Muscle layer of colon (tissue), 2 donors: Measurements from ENCODE around the gene NOP14.
"Not testable (repeated sequence)": the region's sequence is repeated elsewhere in the genome, so short reads cannot be mapped to it uniquely, and the experiment has no call there.

Source experiments
- H3K27ac ChIP-seq: one replicate; pipeline ENCODE4 v1.7.0; 2013; ENCODE audit warnings: low read depth, mild to moderate bottlenecking, low read length, moderate library complexity
- H3K27me3 ChIP-seq, 2 donors: one replicate each; pipeline ENCODE4 v1.7.0; 2013; ENCODE audit warnings: low read length in 2 of 2, mild to moderate bottlenecking in 2 of 2; ENCODE audit not compliant: insufficient read depth in 2 of 2, control insufficient read depth in 1 of 2
- H3K36me3 ChIP-seq: one replicate; pipeline ENCODE4 v1.7.0; 2013; ENCODE audit warnings: mild to moderate bottlenecking, low read length; ENCODE audit not compliant: insufficient read depth
- H3K4me1 ChIP-seq: one replicate; pipeline ENCODE4 v1.7.0; 2013; ENCODE audit warnings: mild to moderate bottlenecking, low read length; ENCODE audit not compliant: insufficient read depth
- H3K4me3 ChIP-seq, 2 donors: one replicate each; pipeline ENCODE4 v1.7.0; 2013; ENCODE audit warnings: low read length in 2 of 2, low read depth in 1 of 2, mild to moderate bottlenecking in 1 of 2, moderate library complexity in 1 of 2
- H3K9ac ChIP-seq: one replicate; pipeline ENCODE4 v1.7.0; 2013; ENCODE audit warnings: low read length
- H3K9me3 ChIP-seq: one replicate; pipeline ENCODE4 v1.7.0; 2013; ENCODE audit warnings: mild to moderate bottlenecking, low read length
- donor health status: abdominal sarcoma.
- donor health status: Adenocarcinoma of cecum.

NOP14 gene

GRCh38 chr4:2945619-2946604 is 17.3 kb downstream of the NOP14 start:
- H3K4me1 ChIP-seq, H3K27ac ChIP-seq, H3K9ac ChIP-seq, H3K9me3 ChIP-seq, H3K27me3 ChIP-seq, H3K4me3 ChIP-seq: not testable (repeated sequence)
- H3K36me3 ChIP-seq, result peaks cover 70% of the 10 kb centered on the region

DNA sequence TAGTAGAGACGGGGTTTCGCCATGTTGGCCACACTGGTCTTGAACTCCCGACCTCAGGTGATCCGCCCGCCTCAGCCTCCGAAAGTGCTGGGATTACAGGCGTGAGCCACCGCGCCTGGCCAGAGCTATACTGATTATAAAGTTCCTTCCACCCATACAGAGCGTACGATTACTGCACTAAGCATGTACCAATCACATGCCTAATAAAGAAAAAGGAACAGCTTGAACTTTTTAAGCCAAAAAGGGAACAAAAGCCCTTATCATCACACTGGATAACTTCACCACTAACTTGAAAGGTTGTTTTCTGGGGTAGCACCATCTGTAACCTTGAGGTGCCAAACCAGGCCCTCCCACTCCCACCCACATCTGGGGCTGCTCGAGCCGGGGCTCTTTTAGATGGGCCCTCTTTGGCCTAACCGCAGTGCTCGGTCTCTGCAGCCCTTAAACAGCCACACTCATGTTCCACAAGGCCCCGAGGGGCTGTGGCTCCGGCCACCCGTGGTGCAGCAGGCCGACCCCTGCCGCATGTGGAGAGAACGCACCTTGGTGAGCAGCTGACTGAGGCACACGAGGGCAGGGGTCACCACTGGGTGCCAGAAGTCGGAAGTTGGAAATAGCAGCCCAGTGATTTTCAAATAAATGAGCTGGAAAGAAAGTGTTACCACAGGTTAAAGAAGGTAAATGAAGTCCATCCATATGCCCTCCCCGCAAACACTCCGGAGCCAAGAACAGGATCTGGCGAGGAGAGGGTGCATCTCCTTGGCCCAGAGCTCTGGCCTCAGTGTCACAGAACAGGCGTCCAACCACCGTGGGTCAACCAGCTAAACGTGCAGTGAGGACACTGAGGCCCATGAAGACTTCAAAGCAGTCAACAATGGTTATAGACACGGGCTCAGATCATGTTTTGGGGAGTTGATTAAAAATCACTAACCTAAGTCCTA is 18.4 kb downstream of the NOP14 start:
- Histone ChIP-seq H3K36me3 (peaks cover 69% of the 10 kb centered on the region), H3K27ac (no peak overlapping the region), H3K4me3 (no peak overlapping the region), H3K4me1 (no peaks in the 10 kb centered on the region), H3K27me3 (no peaks in the 10 kb centered on the region), H3K9ac (no peak overlapping the region), H3K9me3 (no peaks in the 10 kb centered on the region)

GRCh38 chr4:2944091-2944482 is 19.1 kb downstream of the NOP14 start:
- no peaks in the 10 kb centered on the region for H3K4me1 ChIP-seq
- peaks cover 69% of the 10 kb centered on the region for H3K36me3 ChIP-seq
- no peak overlapping the region for H3K27ac ChIP-seq

GRCh38 chr4:2943364-2944090 is 19.7 kb downstream of the NOP14 start:
- Histone ChIP-seq H3K4me3 (no peak overlapping the region), H3K27me3 (no peaks in the 10 kb centered on the region), H3K9me3 (no peaks in the 10 kb centered on the region), H3K36me3 (peaks cover 68% of the 10 kb centered on the region), H3K9ac (no peak overlapping the region), H3K27ac (no peak overlapping the region), H3K4me1 (no peaks in the 10 kb centered on the region)

More at GRCh38 chr4:2944091-2944482, 19.1 kb downstream of the NOP14 start:
- Histone ChIP-seq H3K4me3 (no peak overlapping the region), H3K27me3 (no peaks in the 10 kb centered on the region), H3K9ac (no peak overlapping the region), H3K9me3 (no peaks in the 10 kb centered on the region)

- Histone ChIP-seq H3K4me1 (no peaks in the 10 kb centered on the region), H3K36me3 (peaks cover 65% of the 10 kb centered on the region), H3K27me3 (no peaks in the 10 kb centered on the region), H3K9ac (no peak overlapping the region), H3K4me3 (no peak overlapping the region), H3K27ac (no peak overlapping the region), H3K9me3 (no peaks in the 10 kb centered on the region)
Observed at GRCh38 chr4:2942532-2943363, 20.5 kb downstream of the NOP14 start.

GRCh38 chr4:2942037-2942531 is 21.1 kb downstream of the NOP14 start:
- H3K36me3 ChIP-seq, result peaks cover 65% of the 10 kb centered on the region
- H3K9ac ChIP-seq, result no peak overlapping the region
- H3K27me3 ChIP-seq, result no peaks in the 10 kb centered on the region
- H3K4me1 ChIP-seq, result no peaks in the 10 kb centered on the region
- H3K9me3 ChIP-seq, result no peaks in the 10 kb centered on the region
- no peak overlapping the region for H3K4me3 ChIP-seq
- H3K27ac ChIP-seq, result no peak overlapping the region

- no peaks in the 10 kb centered on the region for H3K4me1 ChIP-seq
- no peak overlapping the region for H3K27ac ChIP-seq
- no peaks in the 10 kb centered on the region for H3K9me3 ChIP-seq
- H3K27me3 ChIP-seq, result no peaks in the 10 kb centered on the region
- no peak overlapping the region for H3K4me3 ChIP-seq
- H3K36me3 ChIP-seq, result peaks cover 61% of the 10 kb centered on the region
- H3K9ac ChIP-seq, result no peak overlapping the region
Observed at GRCh38 chr4:2941138-2942036, 21.8 kb downstream of the NOP14 start.

DNA sequence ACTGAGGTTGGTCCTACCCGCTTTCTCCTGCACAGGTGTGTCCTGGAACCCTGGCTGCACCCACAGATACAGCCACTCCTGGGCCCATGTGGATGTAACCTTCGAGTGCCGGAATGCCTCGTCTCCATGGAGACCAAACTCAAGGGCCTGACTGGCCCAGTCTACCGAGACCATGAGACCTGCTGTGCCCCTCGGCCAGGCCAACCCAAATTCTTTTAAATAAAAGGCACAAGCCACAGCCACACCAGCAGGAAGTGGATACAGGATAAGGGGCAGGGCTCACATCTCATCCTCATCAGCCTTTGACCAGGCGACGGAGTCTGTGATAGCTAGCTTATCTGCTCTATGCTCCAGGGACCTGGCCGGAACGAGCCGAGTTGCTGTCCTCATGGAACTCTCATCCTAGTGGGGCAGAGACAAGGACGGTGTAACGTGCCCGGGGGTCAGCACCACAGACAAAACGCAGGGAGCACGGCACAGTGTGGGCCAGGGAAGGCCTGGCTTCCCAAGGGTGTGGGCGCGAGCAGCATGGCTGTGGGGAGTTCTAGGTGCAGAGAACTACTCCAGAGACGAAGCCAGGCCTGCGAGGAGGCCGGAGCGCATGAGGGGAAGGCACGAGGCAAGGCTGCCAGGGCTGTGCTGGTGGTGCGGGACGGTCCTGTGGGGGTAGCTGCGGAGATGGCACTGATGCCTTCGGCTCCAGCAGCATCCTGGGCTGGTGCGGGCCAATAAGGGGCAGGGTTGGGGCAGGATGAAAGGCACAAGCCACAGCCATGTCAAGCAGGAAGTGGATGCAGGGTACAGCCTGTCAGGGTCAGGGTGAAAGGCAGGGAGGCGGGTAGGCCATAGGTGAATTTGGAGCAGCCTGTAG is 22.7 kb downstream of the NOP14 start:
- Histone ChIP-seq H3K27me3 (no peaks in the 10 kb centered on the region), H3K36me3 (peaks cover 56% of the 10 kb centered on the region), H3K27ac (no peak overlapping the region)

More for the DNA sequence above, 22.7 kb downstream of the NOP14 start:
- H3K4me3 ChIP-seq, result no peak overlapping the region
- H3K4me1 ChIP-seq, result peaks cover 8% of the 10 kb centered on the region
- no peak overlapping the region for H3K9ac ChIP-seq
- H3K9me3 ChIP-seq, result no peaks in the 10 kb centered on the region
